HepG2 (cell line): ENCODE data around the gene STXBP5L. TPM values are rescaled to one million over a fixed set of nuclear protein-coding genes. Genes with fewer than 3 reads are reported as not detected.

Experiments
- EHMT2 ChIP-seq: fragments of 200-600 bp; sonication (generic); IDR thresholded peaks from 2 replicates; pipeline ENCODE4 v1.7.0; 2017; ENCODE audit warnings: antibody characterized with exemption, low read depth, low read length, borderline replicate concordance
- FOXK1 ChIP-seq: sonication (generic); formaldehyde crosslinking; IDR thresholded peaks from 2 replicates; pipeline ENCODE4 v1.4.0; 2020; ENCODE audit warnings: low read depth, missing genetic modification reagents, borderline replicate concordance
- HNRNPK ChIP-seq: fragments of 200-400 bp; formaldehyde crosslinking; IDR thresholded peaks from 2 replicates; pipeline ENCODE4 v1.6.1; 2018; ENCODE audit warnings: low read length, low read depth, moderate library complexity, mild to moderate bottlenecking; ENCODE audit not compliant: poor library complexity, severe bottlenecking
- MEIS1 ChIP-seq: sonication (generic); formaldehyde crosslinking; IDR thresholded peaks from 2 replicates; pipeline ENCODE4 v1.9.0; 2021; ENCODE audit warnings: mild to moderate bottlenecking, missing genetic modification reagents, moderate library complexity, borderline replicate concordance
- RBM22 ChIP-seq: fragments of 200-400 bp; formaldehyde crosslinking; optimal IDR thresholded peaks from 2 replicates; pipeline ENCODE3; 2017; ENCODE audit warnings: mild to moderate bottlenecking, low read length, moderate library complexity
- SP1 ChIP-seq, 2 experiments: fragments of 450-650 bp in 1 of 2; sonication (generic) in 1 of 2; formaldehyde crosslinking in 1 of 2; IDR thresholded peaks; 2 replicates each; pipeline versions ENCODE4 v1.4.0 to v1.6.1; 2016 to 2020; ENCODE audit warnings: missing genetic modification reagents in 1 of 2
- TBP ChIP-seq: sonication (generic); formaldehyde crosslinking; IDR thresholded peaks from 2 replicates; pipeline ENCODE4 v1.5.0; 2020; ENCODE audit warnings: missing genetic modification reagents
- TCF7L2 ChIP-seq: IDR thresholded peaks from 2 replicates; pipeline ENCODE4 v1.6.1; 2011; ENCODE audit warnings: mild to moderate bottlenecking, low read depth, low read length, moderate library complexity
- THAP11 ChIP-seq: IDR thresholded peaks from 2 replicates; pipeline ENCODE4 v1.6.1; 2016; ENCODE audit warnings: missing biosample characterization, missing genetic modification reagents
- ZBTB39 ChIP-seq: sonication (generic); formaldehyde crosslinking; IDR thresholded peaks from 2 replicates; pipeline ENCODE4 v1.5.0; 2020; ENCODE audit warnings: missing genetic modification reagents
- ZNF18 ChIP-seq: sonication (generic); formaldehyde crosslinking; IDR thresholded peaks from 2 replicates; pipeline ENCODE4 v1.8.0; 2022; ENCODE audit warnings: mild to moderate bottlenecking, missing genetic modification reagents; ENCODE audit not compliant: insufficient replicate concordance
- ZNF430 ChIP-seq: sonication (generic); formaldehyde crosslinking; IDR thresholded peaks from 2 replicates; pipeline ENCODE4 v1.9.0; 2021; ENCODE audit warnings: mild to moderate bottlenecking, missing genetic modification reagents
- ZSCAN22 ChIP-seq: sonication (generic); formaldehyde crosslinking; IDR thresholded peaks from 2 replicates; pipeline ENCODE4 v1.4.0; 2020; ENCODE audit warnings: mild to moderate bottlenecking, missing genetic modification reagents
- polyA plus RNA-seq, 8 experiments: library from polyadenylated mRNA; depleted of rRNA in 3 of 8; stranded (reverse) in 7 of 8; unstranded in 1 of 8; fragments of >200 nt; fragmentation: Illumina TruSeq in 4 of 8; extraction: Trizol in 4 of 8; gene quantifications; 2 replicates each; pipeline versions ENCODE4 v1.2.1 to v1.2.3, GENCODE V29; 2011 to 2016; ENCODE audit warnings: low read depth in 4 of 8, missing spikeins in 1 of 8, mixed read lengths in 1 of 8; ENCODE audit not compliant: insufficient read depth in 1 of 8
- total RNA-seq, 5 experiments: library from RNA; depleted of rRNA; stranded (reverse); fragments of >200 nt; fragmentation: Illumina TruSeq; extraction: Trizol; gene quantifications; 2 replicates each; pipeline ENCODE4 v1.2.3, GENCODE V29; 2016; ENCODE audit warnings: low read depth in 1 of 5
- TF ChIP-seq, protein P1 (sequence below): sonication (generic); formaldehyde crosslinking; IDR thresholded peaks from 2 replicates; pipeline ENCODE4 v1.5.0; 2020; ENCODE audit warnings: mild to moderate bottlenecking, missing genetic modification reagents
- TF ChIP-seq, protein P2 (sequence below): sonication (generic); formaldehyde crosslinking; IDR thresholded peaks from 2 replicates; pipeline ENCODE4 v1.4.0; 2020; ENCODE audit warnings: missing genetic modification reagents
- TF ChIP-seq, protein P3 (sequence below): sonication (generic); formaldehyde crosslinking; IDR thresholded peaks from 2 replicates; pipeline ENCODE4 v1.5.1; 2020; ENCODE audit warnings: mild to moderate bottlenecking, missing genetic modification reagents, borderline replicate concordance
- TF ChIP-seq, protein P4 (sequence below): sonication (generic); formaldehyde crosslinking; IDR thresholded peaks from 2 replicates; pipeline ENCODE4 v1.4.0; 2020; ENCODE audit warnings: low read depth, mild to moderate bottlenecking, missing genetic modification reagents

The STXBP5L gene
- total and polyA plus RNA-seq, 2 of the 13 experiments (the other 11 are each of a cell fraction or from before 2014, with no cell fraction given): not detected

- TF ChIP-seq, protein P1, sequence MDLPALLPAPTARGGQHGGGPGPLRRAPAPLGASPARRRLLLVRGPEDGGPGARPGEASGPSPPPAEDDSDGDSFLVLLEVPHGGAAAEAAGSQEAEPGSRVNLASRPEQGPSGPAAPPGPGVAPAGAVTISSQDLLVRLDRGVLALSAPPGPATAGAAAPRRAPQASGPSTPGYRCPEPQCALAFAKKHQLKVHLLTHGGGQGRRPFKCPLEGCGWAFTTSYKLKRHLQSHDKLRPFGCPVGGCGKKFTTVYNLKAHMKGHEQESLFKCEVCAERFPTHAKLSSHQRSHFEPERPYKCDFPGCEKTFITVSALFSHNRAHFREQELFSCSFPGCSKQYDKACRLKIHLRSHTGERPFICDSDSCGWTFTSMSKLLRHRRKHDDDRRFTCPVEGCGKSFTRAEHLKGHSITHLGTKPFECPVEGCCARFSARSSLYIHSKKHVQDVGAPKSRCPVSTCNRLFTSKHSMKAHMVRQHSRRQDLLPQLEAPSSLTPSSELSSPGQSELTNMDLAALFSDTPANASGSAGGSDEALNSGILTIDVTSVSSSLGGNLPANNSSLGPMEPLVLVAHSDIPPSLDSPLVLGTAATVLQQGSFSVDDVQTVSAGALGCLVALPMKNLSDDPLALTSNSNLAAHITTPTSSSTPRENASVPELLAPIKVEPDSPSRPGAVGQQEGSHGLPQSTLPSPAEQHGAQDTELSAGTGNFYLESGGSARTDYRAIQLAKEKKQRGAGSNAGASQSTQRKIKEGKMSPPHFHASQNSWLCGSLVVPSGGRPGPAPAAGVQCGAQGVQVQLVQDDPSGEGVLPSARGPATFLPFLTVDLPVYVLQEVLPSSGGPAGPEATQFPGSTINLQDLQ: no peak
- TF ChIP-seq, protein P2, sequence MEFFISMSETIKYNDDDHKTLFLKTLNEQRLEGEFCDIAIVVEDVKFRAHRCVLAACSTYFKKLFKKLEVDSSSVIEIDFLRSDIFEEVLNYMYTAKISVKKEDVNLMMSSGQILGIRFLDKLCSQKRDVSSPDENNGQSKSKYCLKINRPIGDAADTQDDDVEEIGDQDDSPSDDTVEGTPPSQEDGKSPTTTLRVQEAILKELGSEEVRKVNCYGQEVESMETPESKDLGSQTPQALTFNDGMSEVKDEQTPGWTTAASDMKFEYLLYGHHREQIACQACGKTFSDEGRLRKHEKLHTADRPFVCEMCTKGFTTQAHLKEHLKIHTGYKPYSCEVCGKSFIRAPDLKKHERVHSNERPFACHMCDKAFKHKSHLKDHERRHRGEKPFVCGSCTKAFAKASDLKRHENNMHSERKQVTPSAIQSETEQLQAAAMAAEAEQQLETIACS (CRISPR knock-in tag): 0 out of 2 replicates have a peak, but pooled peaks have one; percentile 25
- TF ChIP-seq EHMT2: 0 out of 2 replicates have a peak, but pooled peaks have one; percentile 14
- no peak for TF ChIP-seq FOXK1 (CRISPR knock-in tag)
- TF ChIP-seq, protein P3, sequence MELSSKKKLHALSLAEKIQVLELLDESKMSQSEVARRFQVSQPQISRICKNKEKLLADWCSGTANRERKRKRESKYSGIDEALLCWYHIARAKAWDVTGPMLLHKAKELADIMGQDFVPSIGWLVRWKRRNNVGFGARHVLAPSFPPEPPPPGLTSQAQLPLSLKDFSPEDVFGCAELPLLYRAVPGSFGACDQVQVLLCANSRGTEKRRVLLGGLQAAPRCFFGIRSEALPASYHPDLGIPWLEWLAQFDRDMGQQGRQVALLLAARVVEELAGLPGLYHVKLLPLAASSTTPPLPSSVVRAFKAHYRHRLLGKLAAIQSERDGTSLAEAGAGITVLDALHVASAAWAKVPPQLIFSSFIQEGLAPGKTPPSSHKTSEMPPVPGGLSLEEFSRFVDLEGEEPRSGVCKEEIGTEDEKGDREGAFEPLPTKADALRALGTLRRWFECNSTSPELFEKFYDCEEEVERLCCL: no peak
- no peak for TF ChIP-seq RBM22
- TF ChIP-seq ZBTB39 (CRISPR knock-in tag): no peak
- TF ChIP-seq ZNF430 (CRISPR knock-in tag): no peak
- peak; percentile 28; the same call in 1 of the 2 replicates for TF ChIP-seq MEIS1 (CRISPR knock-in tag)
- no peak for TF ChIP-seq TBP (CRISPR knock-in tag)
- no peak for TF ChIP-seq THAP11 (CRISPR knock-in tag)
- TF ChIP-seq TCF7L2: no peak
- TF ChIP-seq ZNF18 (CRISPR knock-in tag): no peak
- TF ChIP-seq SP1 (IDR thresholded peaks at IDR 0.05): no peak
- TF ChIP-seq SP1 (CRISPR knock-in tag; IDR thresholded peaks at IDR 0.05): peak; percentile 88
- TF ChIP-seq, protein P4, sequence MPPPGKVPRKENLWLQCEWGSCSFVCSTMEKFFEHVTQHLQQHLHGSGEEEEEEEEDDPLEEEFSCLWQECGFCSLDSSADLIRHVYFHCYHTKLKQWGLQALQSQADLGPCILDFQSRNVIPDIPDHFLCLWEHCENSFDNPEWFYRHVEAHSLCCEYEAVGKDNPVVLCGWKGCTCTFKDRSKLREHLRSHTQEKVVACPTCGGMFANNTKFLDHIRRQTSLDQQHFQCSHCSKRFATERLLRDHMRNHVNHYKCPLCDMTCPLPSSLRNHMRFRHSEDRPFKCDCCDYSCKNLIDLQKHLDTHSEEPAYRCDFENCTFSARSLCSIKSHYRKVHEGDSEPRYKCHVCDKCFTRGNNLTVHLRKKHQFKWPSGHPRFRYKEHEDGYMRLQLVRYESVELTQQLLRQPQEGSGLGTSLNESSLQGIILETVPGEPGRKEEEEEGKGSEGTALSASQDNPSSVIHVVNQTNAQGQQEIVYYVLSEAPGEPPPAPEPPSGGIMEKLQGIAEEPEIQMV (CRISPR knock-in tag): no peak
- no peak for TF ChIP-seq ZSCAN22 (CRISPR knock-in tag)
- peak; percentile 93 for TF ChIP-seq HNRNPK
Measured at GRCh38 chr3:120908030-120908794, at the start of gene STXBP5L (continued).
